SH-SY5Y (cell line): Measurements from ENCODE around the gene CLSTN1.
A peak's percentile ranks its signal among the peaks of the same experiment; 100 is the strongest.

Source experiments
- GATA2 ChIP-seq: IDR thresholded peaks from 2 replicates; pipeline ENCODE4 v1.6.1; 2011; ENCODE audit warnings: mild to moderate bottlenecking, low read depth, low read length
- GATA3 ChIP-seq: IDR thresholded peaks from 2 replicates; pipeline ENCODE4 v1.6.1; 2011; ENCODE audit warnings: low read depth, mild to moderate bottlenecking, low read length, moderate library complexity

GRCh38 chr1:9793291-9793690 lies 30.5 kb downstream of the CLSTN1 start:
- TF ChIP-seq GATA3: no peak
- TF ChIP-seq GATA2: 0 out of 2 replicates have a peak, but pooled peaks have one; percentile 11
